ENCODE measurements around the gene AKAP6. TPM values are rescaled to one million over a fixed set of nuclear protein-coding genes. Genes with fewer than 3 reads are reported as not detected.

AKAP6 gene, protein sequence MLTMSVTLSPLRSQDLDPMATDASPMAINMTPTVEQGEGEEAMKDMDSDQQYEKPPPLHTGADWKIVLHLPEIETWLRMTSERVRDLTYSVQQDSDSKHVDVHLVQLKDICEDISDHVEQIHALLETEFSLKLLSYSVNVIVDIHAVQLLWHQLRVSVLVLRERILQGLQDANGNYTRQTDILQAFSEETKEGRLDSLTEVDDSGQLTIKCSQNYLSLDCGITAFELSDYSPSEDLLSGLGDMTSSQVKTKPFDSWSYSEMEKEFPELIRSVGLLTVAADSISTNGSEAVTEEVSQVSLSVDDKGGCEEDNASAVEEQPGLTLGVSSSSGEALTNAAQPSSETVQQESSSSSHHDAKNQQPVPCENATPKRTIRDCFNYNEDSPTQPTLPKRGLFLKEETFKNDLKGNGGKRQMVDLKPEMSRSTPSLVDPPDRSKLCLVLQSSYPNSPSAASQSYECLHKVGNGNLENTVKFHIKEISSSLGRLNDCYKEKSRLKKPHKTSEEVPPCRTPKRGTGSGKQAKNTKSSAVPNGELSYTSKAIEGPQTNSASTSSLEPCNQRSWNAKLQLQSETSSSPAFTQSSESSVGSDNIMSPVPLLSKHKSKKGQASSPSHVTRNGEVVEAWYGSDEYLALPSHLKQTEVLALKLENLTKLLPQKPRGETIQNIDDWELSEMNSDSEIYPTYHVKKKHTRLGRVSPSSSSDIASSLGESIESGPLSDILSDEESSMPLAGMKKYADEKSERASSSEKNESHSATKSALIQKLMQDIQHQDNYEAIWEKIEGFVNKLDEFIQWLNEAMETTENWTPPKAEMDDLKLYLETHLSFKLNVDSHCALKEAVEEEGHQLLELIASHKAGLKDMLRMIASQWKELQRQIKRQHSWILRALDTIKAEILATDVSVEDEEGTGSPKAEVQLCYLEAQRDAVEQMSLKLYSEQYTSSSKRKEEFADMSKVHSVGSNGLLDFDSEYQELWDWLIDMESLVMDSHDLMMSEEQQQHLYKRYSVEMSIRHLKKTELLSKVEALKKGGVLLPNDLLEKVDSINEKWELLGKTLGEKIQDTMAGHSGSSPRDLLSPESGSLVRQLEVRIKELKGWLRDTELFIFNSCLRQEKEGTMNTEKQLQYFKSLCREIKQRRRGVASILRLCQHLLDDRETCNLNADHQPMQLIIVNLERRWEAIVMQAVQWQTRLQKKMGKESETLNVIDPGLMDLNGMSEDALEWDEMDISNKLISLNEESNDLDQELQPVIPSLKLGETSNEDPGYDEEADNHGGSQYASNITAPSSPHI (N-terminal part only)
- polyA plus RNA-seq, result 8.5 TPM
- long read RNA-seq, donor 1, result 0 reads
- long read RNA-seq, donor 2, result 0 reads
- long read RNA-seq, donor 3, result 0 reads
- long read RNA-seq, donor 4, result 0 reads
- long read RNA-seq, donor 5, result 0 reads
- long read RNA-seq, donor 6, result 0 reads
- long read RNA-seq, donor 7, result 0 reads
- long read RNA-seq, donor 8, result 0 reads
- long read RNA-seq, donor 9, partial matches to known transcripts, result 0 of 1 reads
- long read RNA-seq, donor 9, other reads (novel, unspliced or antisense), result 0 of 1 reads
- long read RNA-seq, donor 10, partial matches to known transcripts, result 0 of 1 reads
- long read RNA-seq, donor 10, other reads (novel, unspliced or antisense), result 0 of 1 reads
- long read RNA-seq, donor 11, result 0 reads

DNA sequence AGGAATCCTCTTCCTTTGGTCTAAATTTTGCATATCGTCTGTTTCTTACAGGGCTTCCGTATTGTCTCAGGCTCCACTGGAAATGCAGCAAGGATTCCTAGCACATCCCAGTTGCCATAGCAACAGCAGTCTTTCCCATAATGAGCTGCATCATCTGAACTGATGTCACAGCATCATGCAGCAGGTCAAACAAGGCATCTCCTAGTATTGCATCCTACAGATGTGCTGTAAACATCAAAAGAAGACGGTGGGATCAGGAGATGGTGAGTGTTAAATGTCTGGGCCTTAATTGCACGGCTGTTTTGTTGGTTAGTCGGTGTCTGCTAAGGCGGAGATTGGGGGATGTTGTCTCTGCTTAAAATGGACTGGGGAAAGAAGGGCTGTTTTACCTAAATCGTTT is at the start of gene AKAP6:
Gene AKAP6 (plus strand): TSS at position 153 of the 400 bp plus-strand sequence. CDS start 104,196 bp downstream, outside the sequence.
- H3K27ac ChIP-seq (ENCODE audit: low read length), result peak within 1 kb of the TSS; percentile 9
- 72% methylated on average over 3 of the region's 7 CpGs for WGBS (ENCODE audit: insufficient coverage, low lambda C conversion rate)
- H3K9me3 ChIP-seq (ENCODE audit: control insufficient read depth, low read depth, low read length), result no peaks in the 10 kb centered on the region
- no peak for DNase-seq
- H3K36me3 ChIP-seq (ENCODE audit: control insufficient read depth, insufficient read depth, low read length), result no peaks in the 10 kb centered on the region
- no peaks in the 10 kb centered on the region for H3K27me3 ChIP-seq (ENCODE audit: control insufficient read depth, insufficient read depth, low read length)
- H3K4me3 ChIP-seq (ENCODE audit: low read length), result no peak within 1 kb of the TSS
- H3K4me1 ChIP-seq (ENCODE audit: control insufficient read depth, insufficient read depth, low read length), result peaks cover 17% of the 10 kb centered on the region

DNA sequence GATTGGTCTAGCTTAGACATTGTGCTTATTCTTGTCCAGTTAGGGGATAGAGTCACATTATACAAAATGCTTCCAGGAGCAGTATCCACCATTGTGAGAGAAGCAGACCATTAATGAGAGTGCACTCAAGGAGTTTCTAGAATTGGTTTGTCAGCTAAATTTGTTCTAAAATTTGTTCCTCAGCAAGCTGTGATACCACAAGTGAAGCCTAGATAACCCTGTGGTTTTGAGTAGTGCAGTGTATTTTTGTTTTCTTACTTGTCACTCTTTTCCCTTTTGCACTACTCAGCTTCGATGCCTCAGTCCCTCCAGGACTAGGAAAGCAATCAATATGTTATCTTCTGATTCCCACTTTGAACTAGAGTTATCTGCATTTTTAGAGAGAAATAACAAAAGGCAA is 42.5 kb upstream of the AKAP6 start:
- no peaks in the 10 kb centered on the region for H3K27me3 ChIP-seq (ENCODE audit: control insufficient read depth, insufficient read depth, low read length)
- H3K4me3 ChIP-seq (ENCODE audit: low read length), result no peak overlapping the region
- H3K36me3 ChIP-seq (ENCODE audit: control insufficient read depth, insufficient read depth, low read length), result no peaks in the 10 kb centered on the region
- H3K4me1 ChIP-seq (ENCODE audit: control insufficient read depth, insufficient read depth, low read length), result no peaks in the 10 kb centered on the region
- DNase-seq, result no peak
- 13% methylated on average over 1 of the region's 1 CpG for WGBS (ENCODE audit: insufficient coverage, low lambda C conversion rate)
- H3K9me3 ChIP-seq (ENCODE audit: control insufficient read depth, low read depth, low read length), result no peaks in the 10 kb centered on the region
- no peak overlapping the region for H3K27ac ChIP-seq (ENCODE audit: low read length)

DNA sequence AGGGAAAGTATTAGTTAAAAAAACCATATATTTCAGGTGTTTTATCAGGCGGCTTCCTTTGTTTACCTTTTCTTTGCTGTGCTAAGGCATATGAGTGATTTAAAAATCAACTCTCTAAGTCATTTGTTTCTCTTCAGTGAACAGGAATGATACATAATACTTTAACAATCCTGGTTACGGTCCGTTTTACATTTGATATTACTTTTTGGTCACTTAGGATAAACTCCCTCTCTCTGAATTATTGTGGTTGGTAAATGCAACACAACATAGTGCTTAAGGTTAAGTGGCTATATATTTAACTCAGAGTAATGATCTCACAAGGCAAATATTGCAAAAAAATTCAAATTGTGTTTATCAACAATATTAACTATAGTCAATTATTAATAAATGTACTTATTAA is 32.7 kb upstream of the AKAP6 start:
- Histone ChIP-seq H3K27me3 (ENCODE audit: control insufficient read depth, insufficient read depth, low read length) (no peaks in the 10 kb centered on the region), H3K4me3 (ENCODE audit: low read length) (no peak overlapping the region), H3K36me3 (ENCODE audit: control insufficient read depth, insufficient read depth, low read length) (no peaks in the 10 kb centered on the region), H3K9me3 (ENCODE audit: control insufficient read depth, low read depth, low read length) (no peaks in the 10 kb centered on the region), H3K27ac (ENCODE audit: low read length) (no peak overlapping the region), H3K4me1 (ENCODE audit: control insufficient read depth, insufficient read depth, low read length) (no peaks in the 10 kb centered on the region)
- 100% methylated on average over 1 of the region's 3 CpGs for WGBS (ENCODE audit: insufficient coverage, low lambda C conversion rate)
- DNase-seq, result no peak

DNA sequence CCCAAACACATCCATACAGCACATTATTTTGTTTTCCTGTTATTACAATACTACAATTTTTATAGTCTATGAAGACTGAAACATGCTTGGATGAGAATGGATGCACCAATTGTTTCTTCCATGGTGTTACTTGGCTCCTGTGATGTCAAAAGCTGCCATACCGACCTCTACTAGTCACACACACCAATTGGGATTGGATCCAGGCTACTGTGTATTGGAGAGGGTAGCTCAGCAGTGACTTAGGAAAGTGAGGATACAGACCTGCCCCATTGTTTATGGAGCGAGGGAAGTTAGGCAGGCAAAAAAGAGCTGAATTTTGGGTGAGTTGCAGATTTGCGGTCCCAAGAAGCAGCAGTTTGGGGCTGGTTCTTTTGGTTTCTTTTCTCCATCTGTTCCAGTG is 30.8 kb upstream of the AKAP6 start:
- Histone ChIP-seq H3K4me3 (ENCODE audit: low read length) (no peak overlapping the region), H3K27me3 (ENCODE audit: control insufficient read depth, insufficient read depth, low read length) (no peaks in the 10 kb centered on the region), H3K9me3 (ENCODE audit: control insufficient read depth, low read depth, low read length) (no peaks in the 10 kb centered on the region), H3K27ac (ENCODE audit: low read length) (no peak overlapping the region), H3K4me1 (ENCODE audit: control insufficient read depth, insufficient read depth, low read length) (no peaks in the 10 kb centered on the region), H3K36me3 (ENCODE audit: control insufficient read depth, insufficient read depth, low read length) (no peaks in the 10 kb centered on the region)
- DNase-seq, result no peak
- 90% methylated on average over 2 of the region's 3 CpGs for WGBS (ENCODE audit: insufficient coverage, low lambda C conversion rate)

DNA sequence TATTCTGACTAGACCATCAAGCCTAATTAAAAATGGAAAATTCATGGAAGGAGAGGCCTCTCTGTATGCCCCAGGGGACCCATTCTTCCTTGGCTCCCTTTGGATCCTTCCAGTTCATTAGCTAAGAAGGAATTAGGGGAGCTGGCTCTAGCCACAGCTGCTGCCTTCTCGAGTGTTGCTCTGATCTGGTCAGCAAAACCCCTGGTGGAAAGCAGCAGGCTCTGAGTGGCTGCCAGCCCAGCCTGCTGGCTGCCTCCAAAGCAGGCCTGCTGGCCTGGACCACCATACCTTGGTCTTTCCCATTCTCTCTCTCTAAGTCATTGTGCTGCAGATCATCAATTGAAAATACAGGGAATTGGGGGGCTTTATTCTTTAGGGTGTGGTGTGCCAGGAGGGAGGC is 29.0 kb upstream of the AKAP6 start:
- H3K4me1 ChIP-seq (ENCODE audit: control insufficient read depth, insufficient read depth, low read length), result peaks cover 7% of the 10 kb centered on the region
- no CpG with 5 or more reads among the region's 1 CpG for WGBS (ENCODE audit: insufficient coverage, low lambda C conversion rate)
- H3K9me3 ChIP-seq (ENCODE audit: control insufficient read depth, low read depth, low read length), result no peaks in the 10 kb centered on the region
- no peaks in the 10 kb centered on the region for H3K27me3 ChIP-seq (ENCODE audit: control insufficient read depth, insufficient read depth, low read length)
- H3K27ac ChIP-seq (ENCODE audit: low read length), result no peak overlapping the region
- H3K36me3 ChIP-seq (ENCODE audit: control insufficient read depth, insufficient read depth, low read length), result no peaks in the 10 kb centered on the region
- DNase-seq, result no peak
- H3K4me3 ChIP-seq (ENCODE audit: low read length), result no peak overlapping the region

DNA sequence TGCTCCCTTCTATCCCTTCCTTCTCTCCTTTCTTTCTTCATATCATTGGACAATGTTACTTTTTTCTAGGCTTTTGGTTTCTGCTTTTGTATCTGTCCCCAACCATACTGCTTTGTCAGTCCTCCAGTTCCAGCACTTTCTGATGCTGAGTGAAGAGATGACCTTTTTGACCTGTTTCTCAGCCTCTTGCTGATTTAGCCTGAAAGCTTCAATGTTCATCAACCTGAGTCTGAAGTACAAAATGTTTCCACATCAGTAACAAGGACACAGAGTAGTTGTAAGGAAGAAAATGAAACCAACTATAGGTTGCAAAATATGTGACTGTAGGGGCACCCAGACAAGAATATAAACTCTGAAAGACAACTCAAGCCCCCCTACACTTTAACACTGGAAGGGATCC is 25.2 kb upstream of the AKAP6 start:
- Histone ChIP-seq H3K9me3 (ENCODE audit: control insufficient read depth, low read depth, low read length) (no peaks in the 10 kb centered on the region), H3K27ac (ENCODE audit: low read length) (peak overlapping the region; percentile 87), H3K27me3 (ENCODE audit: control insufficient read depth, insufficient read depth, low read length) (no peaks in the 10 kb centered on the region), H3K4me1 (ENCODE audit: control insufficient read depth, insufficient read depth, low read length) (peaks cover 28% of the 10 kb centered on the region), H3K36me3 (ENCODE audit: control insufficient read depth, insufficient read depth, low read length) (no peaks in the 10 kb centered on the region), H3K4me3 (ENCODE audit: low read length) (no peak overlapping the region)
- DNase-seq, result peak; percentile 75 to 88

DNA sequence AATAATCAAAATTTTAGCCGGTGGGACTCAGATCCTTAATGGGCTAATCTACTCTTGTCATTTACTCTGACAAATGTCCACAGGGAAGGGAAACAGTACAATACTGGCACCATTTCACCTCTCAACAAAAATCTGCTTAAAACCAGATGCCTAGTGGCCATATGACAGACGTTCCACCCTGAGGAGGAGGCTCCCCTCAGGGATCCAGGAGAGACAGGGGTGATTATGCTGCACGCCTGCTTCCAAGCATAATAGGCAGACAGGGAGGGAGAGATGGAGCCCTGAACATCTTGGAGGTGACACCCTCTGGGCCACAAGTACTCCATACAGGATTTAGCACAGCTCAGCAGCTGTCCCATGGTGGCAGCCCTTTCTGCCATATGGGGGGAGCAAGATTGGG is 24.8 kb upstream of the AKAP6 start:
- Histone ChIP-seq H3K36me3 (ENCODE audit: control insufficient read depth, insufficient read depth, low read length) (no peaks in the 10 kb centered on the region), H3K9me3 (ENCODE audit: control insufficient read depth, low read depth, low read length) (no peaks in the 10 kb centered on the region), H3K27me3 (ENCODE audit: control insufficient read depth, insufficient read depth, low read length) (no peaks in the 10 kb centered on the region), H3K27ac (ENCODE audit: low read length) (peak overlapping the region; percentile 87), H3K4me1 (ENCODE audit: control insufficient read depth, insufficient read depth, low read length) (peaks cover 30% of the 10 kb centered on the region), H3K4me3 (ENCODE audit: low read length) (no peak overlapping the region)
- no CpG with 5 or more reads among the region's 3 CpGs for WGBS (ENCODE audit: insufficient coverage, low lambda C conversion rate)
- no peak for DNase-seq

DNA sequence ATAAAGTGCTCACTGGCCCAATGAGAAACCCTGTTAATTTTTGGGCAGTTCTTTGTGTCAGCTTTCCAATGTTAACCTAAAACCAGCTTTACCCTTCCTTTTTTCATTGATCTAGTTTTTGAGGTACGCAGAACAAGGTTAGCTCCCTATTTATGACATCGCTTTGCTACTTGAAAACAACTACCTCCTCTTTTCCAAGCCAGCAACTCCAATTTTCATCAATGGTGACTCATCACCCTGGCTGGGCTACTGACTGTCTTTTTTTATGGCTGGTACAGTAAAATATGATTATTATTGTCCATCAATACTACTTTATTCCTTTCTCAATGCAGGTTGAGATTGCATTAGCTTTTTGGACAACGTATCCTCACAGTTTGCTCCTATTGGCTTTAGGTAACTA is 22.5 kb upstream of the AKAP6 start:
- Histone ChIP-seq H3K4me3 (ENCODE audit: low read length) (no peak overlapping the region), H3K9me3 (ENCODE audit: control insufficient read depth, low read depth, low read length) (no peaks in the 10 kb centered on the region), H3K27ac (ENCODE audit: low read length) (no peak overlapping the region), H3K36me3 (ENCODE audit: control insufficient read depth, insufficient read depth, low read length) (no peaks in the 10 kb centered on the region), H3K27me3 (ENCODE audit: control insufficient read depth, insufficient read depth, low read length) (no peaks in the 10 kb centered on the region), H3K4me1 (ENCODE audit: control insufficient read depth, insufficient read depth, low read length) (peaks cover 32% of the 10 kb centered on the region)
- 92% methylated on average over 2 of the region's 3 CpGs for WGBS (ENCODE audit: insufficient coverage, low lambda C conversion rate)
- DNase-seq, result no peak

DNA sequence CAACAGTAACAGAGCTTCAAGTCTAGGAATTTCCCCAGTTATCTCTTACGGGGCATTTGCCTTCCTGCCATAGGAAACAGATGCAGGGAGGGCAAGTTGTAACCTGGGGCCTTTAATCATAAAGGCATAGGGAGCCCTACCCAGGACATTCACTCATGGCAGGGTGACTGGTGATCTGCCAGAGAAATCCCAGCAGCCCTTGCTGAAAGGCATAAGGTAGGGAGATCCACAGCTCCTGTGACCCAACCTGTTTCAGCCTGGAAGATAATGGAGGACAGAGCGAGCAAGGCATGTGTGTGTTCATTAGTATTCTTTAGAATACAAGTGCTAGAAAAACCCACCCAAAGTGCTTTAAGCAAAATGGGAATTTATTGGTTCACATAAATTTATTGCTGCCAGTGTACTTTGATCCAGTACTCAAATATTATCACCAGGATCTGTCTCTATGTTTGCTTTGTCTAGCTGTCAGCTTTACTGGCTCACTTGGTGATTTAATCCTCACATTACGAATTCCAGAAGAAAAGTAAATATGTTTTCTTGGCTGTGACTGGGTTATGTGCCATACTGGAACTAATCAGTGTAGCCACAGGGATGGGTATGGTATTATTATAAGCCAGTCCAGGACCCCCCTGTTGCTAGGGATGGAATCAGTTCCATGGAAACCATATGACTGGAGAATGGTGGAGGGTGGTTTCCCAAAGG is 21.1 kb upstream of the AKAP6 start:
- WGBS (ENCODE audit: insufficient coverage, low lambda C conversion rate), result 67% methylated on average over 1 of the region's 3 CpGs
- H3K4me1 ChIP-seq (ENCODE audit: control insufficient read depth, insufficient read depth, low read length), result peaks cover 32% of the 10 kb centered on the region
- H3K27me3 ChIP-seq (ENCODE audit: control insufficient read depth, insufficient read depth, low read length), result no peaks in the 10 kb centered on the region
- peak; percentile 64 to 86 for DNase-seq
- H3K4me3 ChIP-seq (ENCODE audit: low read length), result no peak overlapping the region
- no peaks in the 10 kb centered on the region for H3K9me3 ChIP-seq (ENCODE audit: control insufficient read depth, low read depth, low read length)
- no peaks in the 10 kb centered on the region for H3K36me3 ChIP-seq (ENCODE audit: control insufficient read depth, insufficient read depth, low read length)
- H3K27ac ChIP-seq (ENCODE audit: low read length), result peak overlapping the region; percentile 76

Measured in large intestine (tissue), 12 donors.